SK-N-SH (cell line): ENCODE results near the gene MEX3A. TPM values are rescaled to one million over a fixed set of nuclear protein-coding genes. Genes with fewer than 3 reads are reported as not detected.

Source experiments
- CTCF ChIA-PET: fragments of 300-600, 350-600 bp; formaldehyde crosslinking; extraction: SDS; loops from one replicate; lab custom pipeline; 2021; lab: Yijun Ruan, JAX
- POLR2A ChIA-PET: fragments of 350-600 bp; sonication (Branson Sonifier 250); formaldehyde crosslinking; extraction: SDS; loops from one replicate; lab custom pipeline; 2020; ENCODE audit warnings: antibody characterized with exemption, inconsistent platforms; lab: Yijun Ruan, JAX
- DNase-seq: peaks from one replicate; pipeline ENCODE4 v3.0.0; 2012
- H2AFZ ChIP-seq: fragments of 200-600 bp; sonication (generic); 2 replicates; pipeline ENCODE4 v1.8.1; 2016; ENCODE audit warnings: antibody characterized with exemption, mild to moderate bottlenecking, low read depth
- H3F3A ChIP-seq: fragments of 200-600 bp; sonication (generic); replicated peaks from 2 replicates; pipeline ENCODE3; 2016; ENCODE audit warnings: antibody characterized with exemption, mild to moderate bottlenecking; ENCODE audit not compliant: insufficient read depth
- H3K27ac ChIP-seq, 2 experiments: fragments of 200-500 bp in 1 of 2; fragments of 200-600 bp in 1 of 2; sonication (Bioruptor generic) in 1 of 2; sonication (generic), shearing (Covaris generic) in 1 of 2; 2 replicates each; pipeline versions ENCODE4 v1.5.1 to v1.6.1; 2014 to 2016; ENCODE audit warnings: low read depth in 2 of 2, inconsistent platforms in 1 of 2, low read length in 1 of 2, mild to moderate bottlenecking in 1 of 2, mixed read lengths in 1 of 2
- H3K27me3 ChIP-seq: fragments of 200-600 bp; sonication (generic), shearing (Covaris generic); 2 replicates; pipeline ENCODE4 v1.6.1; 2016; ENCODE audit warnings: mixed run types; ENCODE audit not compliant: insufficient read depth
- H3K36me3 ChIP-seq, 2 experiments: fragments of 200-500 bp in 1 of 2; fragments of 200-600 bp in 1 of 2; sonication (Bioruptor generic) in 1 of 2; sonication (generic) in 1 of 2; replicated peaks in 1 of 2; 2 replicates each; pipeline versions ENCODE3 to v1.5.1; 2014 to 2016; ENCODE audit warnings: low read length in 1 of 2, mild to moderate bottlenecking in 1 of 2; ENCODE audit not compliant: insufficient read depth in 2 of 2, control insufficient read depth in 1 of 2
- H3K4me1 ChIP-seq, 2 experiments: fragments of 200-500 bp in 1 of 2; fragments of 200-600 bp in 1 of 2; sonication (Bioruptor generic) in 1 of 2; sonication (generic), shearing (Covaris generic) in 1 of 2; 2 replicates each; pipeline versions ENCODE4 v1.5.1 to v1.6.1; 2014 to 2016; ENCODE audit warnings: low read depth in 1 of 2, low read length in 1 of 2, mixed run types in 1 of 2; ENCODE audit not compliant: insufficient read depth in 2 of 2, control insufficient read depth in 1 of 2
- H3K4me2 ChIP-seq: fragments of 200-600 bp; sonication (generic), shearing (Covaris generic); 2 replicates; pipeline ENCODE4 v1.6.1; 2017; ENCODE audit warnings: mixed run types
- H3K4me3 ChIP-seq, 2 experiments: fragments of 200-500 bp in 1 of 2; fragments of 200-600 bp in 1 of 2; sonication (Bioruptor generic) in 1 of 2; sonication (generic), shearing (Covaris generic) in 1 of 2; 2 replicates each; pipeline versions ENCODE4 v1.5.1 to v1.8.1; 2014 to 2016; ENCODE audit warnings: low read depth in 2 of 2, inconsistent platforms in 1 of 2, low read length in 1 of 2, mild to moderate bottlenecking in 1 of 2, mixed read lengths in 1 of 2, moderate library complexity in 1 of 2
- H3K79me2 ChIP-seq: fragments of 200-600 bp; sonication (generic); 2 replicates; pipeline ENCODE4 v1.8.1; 2017; ENCODE audit warnings: mild to moderate bottlenecking; ENCODE audit not compliant: insufficient read depth
- H3K9ac ChIP-seq: fragments of 200-600 bp; sonication (generic); 2 replicates; pipeline ENCODE4 v1.6.1; 2017; ENCODE audit warnings: mixed run types
- H3K9me2 ChIP-seq: fragments of 200-600 bp; sonication (generic); 2 replicates; pipeline ENCODE4 v1.6.1; 2017; ENCODE audit warnings: mixed run types
- H3K9me3 ChIP-seq: fragments of 200-600 bp; sonication (generic); 2 replicates; pipeline ENCODE4 v1.6.1; 2017; ENCODE audit warnings: mixed run types, mild to moderate bottlenecking, moderate library complexity
- H4K20me1 ChIP-seq: fragments of 200-600 bp; sonication (generic); 2 replicates; pipeline ENCODE4 v1.6.1; 2017; ENCODE audit warnings: mild to moderate bottlenecking, mixed run types; ENCODE audit not compliant: insufficient read depth
- CHD2 ChIP-seq: fragments of 150-350 bp; IDR thresholded peaks from 2 replicates; pipeline ENCODE4 v1.6.1; 2018; ENCODE audit warnings: low read length; ENCODE audit not compliant: partially characterized antibody
- ELF1 ChIP-seq: IDR thresholded peaks from 2 replicates; pipeline ENCODE4 v1.4.0; 2012
- EP300 ChIP-seq, 2 experiments: IDR thresholded peaks; 2 replicates each; pipeline versions ENCODE4 v1.4.0 to v1.6.1; 2012; ENCODE audit warnings: borderline replicate concordance in 1 of 2, low read depth in 1 of 2, low read length in 1 of 2
- EZH2phosphoT487 ChIP-seq: fragments of 200-600 bp; sonication (generic); IDR thresholded peaks from 2 replicates; pipeline ENCODE4 v1.6.1; 2017; ENCODE audit warnings: low read depth, mixed run types, mild to moderate bottlenecking, antibody characterized with exemption, moderate library complexity, borderline replicate concordance
- FOSL2 ChIP-seq: IDR thresholded peaks from 2 replicates; pipeline ENCODE4 v1.4.0; 2012; ENCODE audit warnings: low read depth, mild to moderate bottlenecking, moderate library complexity, borderline replicate concordance
- FOXJ3 ChIP-seq: sonication (generic); formaldehyde crosslinking; IDR thresholded peaks from 2 replicates; pipeline ENCODE4 v1.5.1; 2020; ENCODE audit warnings: mild to moderate bottlenecking, missing genetic modification reagents
- GABPA ChIP-seq: IDR thresholded peaks from 2 replicates; pipeline ENCODE4 v1.4.0; 2012; ENCODE audit warnings: low read depth, mild to moderate bottlenecking
- GATA2 ChIP-seq: sonication (generic); formaldehyde crosslinking; IDR thresholded peaks from 2 replicates; pipeline ENCODE4 v1.5.0; 2020; ENCODE audit warnings: mild to moderate bottlenecking, missing genetic modification reagents
- IRF3 ChIP-seq: fragments of 150-350 bp; IDR thresholded peaks from 2 replicates; pipeline ENCODE4 v1.6.1; 2016; ENCODE audit warnings: mild to moderate bottlenecking, low read depth, low read length
- JUND ChIP-seq: IDR thresholded peaks from 2 replicates; pipeline ENCODE4 v1.4.0; 2012
- MEF2A ChIP-seq: IDR thresholded peaks from 2 replicates; pipeline ENCODE4 v1.4.0; 2012; ENCODE audit warnings: low read depth, borderline replicate concordance
- MXI1 ChIP-seq: IDR thresholded peaks from 2 replicates; pipeline ENCODE4 v1.6.1; 2012; ENCODE audit warnings: mild to moderate bottlenecking, low read depth, low read length, improper control_type of control experiment
- NFIC ChIP-seq: IDR thresholded peaks from 2 replicates; pipeline ENCODE4 v1.4.0; 2012; ENCODE audit warnings: borderline replicate concordance
- POLR2AphosphoS5 ChIP-seq: IDR thresholded peaks from 2 replicates; pipeline ENCODE4 v1.6.1; 2012; ENCODE audit warnings: low read depth, low read length
- RAD21 ChIP-seq: IDR thresholded peaks from 2 replicates; pipeline ENCODE4 v1.6.1; 2012; ENCODE audit warnings: mild to moderate bottlenecking, low read length
- RCOR1 ChIP-seq: fragments of 150-350 bp; IDR thresholded peaks from 2 replicates; pipeline ENCODE4 v1.6.1; 2017; ENCODE audit warnings: antibody characterized with exemption, low read length
- REST ChIP-seq: IDR thresholded peaks from 2 replicates; pipeline ENCODE4 v1.6.1; 2012; ENCODE audit warnings: mild to moderate bottlenecking, low read depth, low read length, moderate library complexity
- RFX5 ChIP-seq: IDR thresholded peaks from 2 replicates; pipeline ENCODE4 v1.6.1; 2012; ENCODE audit warnings: mild to moderate bottlenecking, improper control_type of control experiment, low read length
- RXRA ChIP-seq: IDR thresholded peaks from 2 replicates; pipeline ENCODE4 v1.4.0; 2012; ENCODE audit warnings: low read depth, mild to moderate bottlenecking, borderline replicate concordance
- TAF1 ChIP-seq: IDR thresholded peaks from 2 replicates; pipeline ENCODE4 v1.6.1; 2012; ENCODE audit warnings: low read depth, mild to moderate bottlenecking, low read length, moderate library complexity, borderline replicate concordance
- TCF12 ChIP-seq: IDR thresholded peaks from 2 replicates; pipeline ENCODE4 v1.4.0; 2012
- TEAD4 ChIP-seq: IDR thresholded peaks from 2 replicates; pipeline ENCODE4 v1.4.0; 2012; ENCODE audit warnings: mild to moderate bottlenecking, borderline replicate concordance; ENCODE audit not compliant: insufficient read depth
- USF2 ChIP-seq: fragments of 150-350 bp; IDR thresholded peaks from 2 replicates; pipeline ENCODE4 v1.6.1; 2017; ENCODE audit warnings: antibody characterized with exemption, low read length, low read depth, borderline replicate concordance
- WGBS: methylation state at CpG from one replicate; pipeline ENCODE4 v1.1.6; 2017; ENCODE audit warnings: low lambda C conversion rate; 5-methylcytosine and 5-hydroxymethylcytosine counted together
- polyA plus RNA-seq, 3 experiments: library from polyadenylated mRNA; depleted of rRNA; stranded (reverse); fragments of >200 nt; gene quantifications; 2 replicates each; pipeline ENCODE4 v1.2.3, GENCODE V29; 2012
- TF ChIP-seq, protein P1 (sequence below): IDR thresholded peaks from 2 replicates; pipeline ENCODE4 v1.4.0; 2012; ENCODE audit warnings: low read depth, borderline replicate concordance
- TF ChIP-seq, protein P2 (sequence below): IDR thresholded peaks from 2 replicates; pipeline ENCODE4 v1.4.0; 2012; ENCODE audit warnings: low read depth, borderline replicate concordance

Gene MEX3A
- polyA plus RNA-seq, 1 of the 3 experiments (the other 2 are of a cell fraction), result 16.2 TPM

DNA sequence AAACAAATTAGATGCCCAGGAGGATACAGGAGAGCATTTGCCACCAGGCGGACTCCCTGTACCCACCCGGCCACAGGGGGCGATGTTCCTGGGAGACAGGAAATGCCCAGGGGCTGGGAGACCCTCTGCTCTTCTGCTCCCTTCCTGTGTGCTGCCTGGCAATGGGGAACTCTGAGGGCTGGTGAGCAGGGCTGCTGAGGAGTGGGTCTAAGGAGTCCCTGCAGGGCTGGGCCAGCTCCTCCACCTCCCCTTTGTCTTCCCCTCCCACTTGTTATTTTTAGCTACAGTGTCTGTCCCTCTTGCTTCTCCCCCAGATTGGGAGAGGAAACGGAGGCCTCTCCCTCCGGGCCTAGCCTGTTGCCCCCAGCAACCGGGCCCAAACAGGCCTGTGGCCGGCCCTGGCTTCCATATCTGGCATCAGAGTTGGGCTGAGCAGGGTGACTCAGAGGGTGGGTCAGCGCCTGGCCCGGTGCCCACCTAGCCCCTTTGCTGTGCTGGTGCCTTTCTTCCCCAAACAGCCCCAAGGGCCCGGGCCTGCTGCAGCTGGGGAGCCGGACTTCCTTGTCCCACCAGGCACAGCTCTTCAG, 43.9 kb upstream of the MEX3A start:
- DNase-seq, result peak; percentile 83
- Histone ChIP-seq H3K79me2 (peaks cover 93% of the 10 kb centered on the region), H3K36me3 (peaks cover 6 to 21% of the 10 kb centered on the region in 2 experiments), H3K27me3 (no peaks in the 10 kb centered on the region), H3K4me2 (peak overlapping the region; percentile 91), H3K9ac (peak overlapping the region; percentile 97), H3K4me3 (peak overlapping the region; percentile 23 to 56; a peak in 3 of 4 replicates), H4K20me1 (peaks cover 79% of the 10 kb centered on the region), H3K9me3 (no peaks in the 10 kb centered on the region), H3F3A (peaks cover 93% of the 10 kb centered on the region), H3K9me2 (no peaks in the 10 kb centered on the region), H3K4me1 (peaks cover 83 to 85% of the 10 kb centered on the region in 2 experiments), H3K27ac (peak overlapping the region; percentile 97 to 100), H2AFZ (no peak overlapping the region)
- 7% methylated on average over 8 of the region's 11 CpGs for WGBS
- POLR2A ChIA-PET, result interaction anchor here (0.7 to 0.9 kb wide), 2 partner anchors 8 to 25 kb away, joined by 3 read pairs; no protein-coding TSS in a partner anchor
- CTCF ChIA-PET, result interaction anchor here (1.0 to 40.5 kb wide), 10 partner anchors 11 to 260 kb away, joined by 3 to 1559 read pairs (median 6); partner anchors contain the start of gene MEX3A
- TF ChIP-seq MXI1 (0 out of 2 replicates have a peak, but pooled peaks have one; percentile 42), CHD2 (peak; percentile 44), MEF2A (peak; percentile 96), EP300 (IDR thresholded peaks at IDR 0.05; ENCODE audit: borderline replicate concordance in 1 of 2, low read depth in 1 of 2, low read length in 1 of 2) (peak in 1 of 2 experiments; percentile 77; a peak in 2 of 4 replicates), FOXJ3 (CRISPR knock-in tag) (no peak), TCF12 (peak; percentile 76), EZH2phosphoT487 (no peak), ELF1 (0 out of 2 replicates have a peak, but pooled peaks have one; percentile 6), RXRA (peak; percentile 68; the same call in 1 of the 2 replicates), RCOR1 (0 out of 2 replicates have a peak, but pooled peaks have one; percentile 21), JUND (peak; percentile 86), TEAD4 (no peak), REST (no peak), POLR2AphosphoS5 (peak; percentile 77; the same call in 1 of the 2 replicates), TAF1 (0 out of 2 replicates have a peak, but pooled peaks have one; percentile 14), NFIC (peak; percentile 98), FOSL2 (peak; percentile 94), GATA2 (peak; percentile 74), USF2 (no peak), RFX5 (no peak), GABPA (no peak; the same call in 1 of the 2 replicates), IRF3 (no peak), RAD21 (no peak)
- TF ChIP-seq, protein P1, sequence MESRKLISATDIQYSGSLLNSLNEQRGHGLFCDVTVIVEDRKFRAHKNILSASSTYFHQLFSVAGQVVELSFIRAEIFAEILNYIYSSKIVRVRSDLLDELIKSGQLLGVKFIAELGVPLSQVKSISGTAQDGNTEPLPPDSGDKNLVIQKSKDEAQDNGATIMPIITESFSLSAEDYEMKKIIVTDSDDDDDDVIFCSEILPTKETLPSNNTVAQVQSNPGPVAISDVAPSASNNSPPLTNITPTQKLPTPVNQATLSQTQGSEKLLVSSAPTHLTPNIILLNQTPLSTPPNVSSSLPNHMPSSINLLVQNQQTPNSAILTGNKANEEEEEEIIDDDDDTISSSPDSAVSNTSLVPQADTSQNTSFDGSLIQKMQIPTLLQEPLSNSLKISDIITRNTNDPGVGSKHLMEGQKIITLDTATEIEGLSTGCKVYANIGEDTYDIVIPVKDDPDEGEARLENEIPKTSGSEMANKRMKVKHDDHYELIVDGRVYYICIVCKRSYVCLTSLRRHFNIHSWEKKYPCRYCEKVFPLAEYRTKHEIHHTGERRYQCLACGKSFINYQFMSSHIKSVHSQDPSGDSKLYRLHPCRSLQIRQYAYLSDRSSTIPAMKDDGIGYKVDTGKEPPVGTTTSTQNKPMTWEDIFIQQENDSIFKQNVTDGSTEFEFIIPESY, result peak; percentile 31; the same call in 1 of the 2 replicates
- TF ChIP-seq, protein P2, sequence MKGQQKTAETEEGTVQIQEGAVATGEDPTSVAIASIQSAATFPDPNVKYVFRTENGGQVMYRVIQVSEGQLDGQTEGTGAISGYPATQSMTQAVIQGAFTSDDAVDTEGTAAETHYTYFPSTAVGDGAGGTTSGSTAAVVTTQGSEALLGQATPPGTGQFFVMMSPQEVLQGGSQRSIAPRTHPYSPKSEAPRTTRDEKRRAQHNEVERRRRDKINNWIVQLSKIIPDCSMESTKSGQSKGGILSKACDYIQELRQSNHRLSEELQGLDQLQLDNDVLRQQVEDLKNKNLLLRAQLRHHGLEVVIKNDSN, result no peak
